ENCODE results near the gene BCL2L1.
A peak's percentile ranks its signal among the peaks of the same experiment; 100 is the strongest.

Gene BCL2L1

DNA sequence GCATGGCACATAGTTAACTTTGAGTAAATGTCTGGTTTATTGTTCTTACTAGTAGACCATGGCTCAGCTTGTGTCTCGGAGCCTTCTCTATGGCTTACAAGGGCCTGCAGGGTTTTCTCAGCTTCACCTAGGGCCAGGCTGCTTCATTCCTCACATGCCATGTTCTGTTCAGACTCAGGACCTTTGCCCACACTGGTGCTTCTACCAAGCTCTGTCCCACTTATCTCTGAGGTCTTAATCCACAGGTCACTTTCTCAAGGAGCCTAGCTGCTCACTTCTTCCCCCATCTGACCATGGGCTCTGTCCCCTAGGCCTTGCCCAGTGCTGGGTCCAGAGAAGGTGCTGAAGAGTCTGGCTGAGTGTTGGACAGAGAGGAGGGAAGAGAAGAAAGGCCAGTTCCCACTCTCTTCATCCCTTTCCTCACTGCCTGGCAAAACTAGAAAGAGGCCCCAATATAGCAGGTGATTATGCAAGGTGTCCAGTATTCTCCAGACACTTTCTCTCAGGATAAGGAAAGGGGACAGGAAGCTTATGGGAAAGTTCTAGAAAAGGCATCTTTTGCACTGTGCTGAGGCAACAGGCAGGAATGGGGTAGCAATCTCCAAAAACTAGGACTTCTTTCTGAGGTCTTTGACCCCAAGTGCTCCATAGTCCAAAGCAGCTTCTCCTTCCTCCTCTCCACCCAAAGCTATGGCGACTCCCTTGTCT lies 45.0 kb downstream of the BCL2L1 start:
- H3K27me3 ChIP-seq (ENCODE audit: insufficient read depth, low read depth, severe bottlenecking), result no peaks in the 10 kb centered on the region
- H3K4me3 ChIP-seq (ENCODE audit: low read depth, low read length), result no peak overlapping the region
- H3K9me3 ChIP-seq (ENCODE audit: severe bottlenecking), result no peaks in the 10 kb centered on the region
- DNase-seq, result no peak
- TF ChIP-seq, protein P1, sequence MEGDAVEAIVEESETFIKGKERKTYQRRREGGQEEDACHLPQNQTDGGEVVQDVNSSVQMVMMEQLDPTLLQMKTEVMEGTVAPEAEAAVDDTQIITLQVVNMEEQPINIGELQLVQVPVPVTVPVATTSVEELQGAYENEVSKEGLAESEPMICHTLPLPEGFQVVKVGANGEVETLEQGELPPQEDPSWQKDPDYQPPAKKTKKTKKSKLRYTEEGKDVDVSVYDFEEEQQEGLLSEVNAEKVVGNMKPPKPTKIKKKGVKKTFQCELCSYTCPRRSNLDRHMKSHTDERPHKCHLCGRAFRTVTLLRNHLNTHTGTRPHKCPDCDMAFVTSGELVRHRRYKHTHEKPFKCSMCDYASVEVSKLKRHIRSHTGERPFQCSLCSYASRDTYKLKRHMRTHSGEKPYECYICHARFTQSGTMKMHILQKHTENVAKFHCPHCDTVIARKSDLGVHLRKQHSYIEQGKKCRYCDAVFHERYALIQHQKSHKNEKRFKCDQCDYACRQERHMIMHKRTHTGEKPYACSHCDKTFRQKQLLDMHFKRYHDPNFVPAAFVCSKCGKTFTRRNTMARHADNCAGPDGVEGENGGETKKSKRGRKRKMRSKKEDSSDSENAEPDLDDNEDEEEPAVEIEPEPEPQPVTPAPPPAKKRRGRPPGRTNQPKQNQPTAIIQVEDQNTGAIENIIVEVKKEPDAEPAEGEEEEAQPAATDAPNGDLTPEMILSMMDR (IDR thresholded peaks at IDR 0.05; ENCODE audit: low read depth, low read length), result no peak
- H3K36me3 ChIP-seq, result peaks cover 90% of the 10 kb centered on the region
- H3K27ac ChIP-seq, result peak overlapping the region; percentile 66

DNA sequence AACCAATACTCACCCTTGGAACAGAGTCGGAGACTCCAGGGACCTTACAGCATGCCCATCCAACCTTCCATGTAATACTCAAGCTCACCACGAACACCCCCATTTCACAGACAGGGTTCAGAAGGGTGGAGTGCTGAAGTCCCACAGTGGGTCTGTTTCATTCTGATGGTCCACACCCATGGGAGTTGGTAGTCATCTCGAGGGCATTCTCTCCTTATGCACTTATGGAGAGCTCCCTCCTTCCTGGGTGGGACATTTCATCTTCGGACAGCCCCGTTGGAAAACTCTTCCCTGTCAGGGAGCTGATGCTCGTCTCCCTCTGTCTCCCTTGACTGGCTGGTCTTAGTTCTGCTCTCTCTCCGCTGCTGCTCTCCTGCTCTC lies 46.1 kb downstream of the BCL2L1 start:
- TF ChIP-seq, protein P1 (IDR thresholded peaks at IDR 0.05; ENCODE audit: low read depth, low read length), result no peak
- Histone ChIP-seq H3K27ac (peak overlapping the region; percentile 66), H3K36me3 (peaks cover 86% of the 10 kb centered on the region), H3K27me3 (ENCODE audit: insufficient read depth, low read depth, severe bottlenecking) (no peaks in the 10 kb centered on the region), H3K4me3 (ENCODE audit: low read depth, low read length) (no peak overlapping the region), H3K9me3 (ENCODE audit: severe bottlenecking) (no peaks in the 10 kb centered on the region)
- DNase-seq, result no peak

DNA sequence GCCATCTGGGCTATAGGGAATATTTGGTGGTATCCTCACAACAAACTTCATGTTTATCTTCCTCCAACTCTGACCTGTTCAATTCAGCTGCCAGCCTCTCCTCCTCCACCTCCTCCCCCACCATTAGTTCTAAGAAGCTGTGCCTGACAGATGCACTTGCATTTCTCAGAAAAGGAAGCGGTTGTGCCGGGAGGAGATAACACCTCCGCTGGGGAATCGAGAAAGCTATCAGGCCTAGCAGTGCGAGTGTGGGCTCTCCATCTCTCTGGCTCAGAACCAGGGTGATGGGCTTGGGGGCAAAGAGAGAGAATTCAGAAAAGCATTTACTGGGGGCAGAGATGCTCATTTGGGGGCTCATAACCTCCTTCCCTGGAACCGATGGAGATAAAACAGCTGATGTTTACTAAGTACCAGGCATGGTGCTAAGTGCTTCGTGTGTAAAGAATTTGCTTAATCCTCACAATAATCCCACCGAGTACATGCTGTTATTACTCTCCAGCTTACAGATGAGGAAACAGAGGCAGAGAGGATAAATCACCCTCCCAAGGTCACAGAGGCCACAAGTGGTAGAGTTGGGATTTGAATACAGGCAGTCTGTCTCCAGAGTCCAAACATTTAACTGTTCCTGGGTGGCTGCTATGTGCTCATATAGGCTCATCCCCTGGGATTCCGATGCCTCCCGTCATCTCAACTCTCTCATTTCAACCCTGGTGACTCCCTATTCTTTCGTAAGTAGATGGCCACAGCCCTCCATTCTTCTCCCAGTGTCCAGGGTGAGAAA lies 46.6 kb downstream of the BCL2L1 start:
- peaks cover 86% of the 10 kb centered on the region for H3K36me3 ChIP-seq
- no peaks in the 10 kb centered on the region for H3K27me3 ChIP-seq (ENCODE audit: insufficient read depth, low read depth, severe bottlenecking)
- H3K9me3 ChIP-seq (ENCODE audit: severe bottlenecking), result no peaks in the 10 kb centered on the region
- peak; percentile 42 for DNase-seq
- TF ChIP-seq, protein P1 (IDR thresholded peaks at IDR 0.05; ENCODE audit: low read depth, low read length), result no peak
- H3K27ac ChIP-seq, result peak overlapping the region; percentile 66
- no peak overlapping the region for H3K4me3 ChIP-seq (ENCODE audit: low read depth, low read length)

DNA sequence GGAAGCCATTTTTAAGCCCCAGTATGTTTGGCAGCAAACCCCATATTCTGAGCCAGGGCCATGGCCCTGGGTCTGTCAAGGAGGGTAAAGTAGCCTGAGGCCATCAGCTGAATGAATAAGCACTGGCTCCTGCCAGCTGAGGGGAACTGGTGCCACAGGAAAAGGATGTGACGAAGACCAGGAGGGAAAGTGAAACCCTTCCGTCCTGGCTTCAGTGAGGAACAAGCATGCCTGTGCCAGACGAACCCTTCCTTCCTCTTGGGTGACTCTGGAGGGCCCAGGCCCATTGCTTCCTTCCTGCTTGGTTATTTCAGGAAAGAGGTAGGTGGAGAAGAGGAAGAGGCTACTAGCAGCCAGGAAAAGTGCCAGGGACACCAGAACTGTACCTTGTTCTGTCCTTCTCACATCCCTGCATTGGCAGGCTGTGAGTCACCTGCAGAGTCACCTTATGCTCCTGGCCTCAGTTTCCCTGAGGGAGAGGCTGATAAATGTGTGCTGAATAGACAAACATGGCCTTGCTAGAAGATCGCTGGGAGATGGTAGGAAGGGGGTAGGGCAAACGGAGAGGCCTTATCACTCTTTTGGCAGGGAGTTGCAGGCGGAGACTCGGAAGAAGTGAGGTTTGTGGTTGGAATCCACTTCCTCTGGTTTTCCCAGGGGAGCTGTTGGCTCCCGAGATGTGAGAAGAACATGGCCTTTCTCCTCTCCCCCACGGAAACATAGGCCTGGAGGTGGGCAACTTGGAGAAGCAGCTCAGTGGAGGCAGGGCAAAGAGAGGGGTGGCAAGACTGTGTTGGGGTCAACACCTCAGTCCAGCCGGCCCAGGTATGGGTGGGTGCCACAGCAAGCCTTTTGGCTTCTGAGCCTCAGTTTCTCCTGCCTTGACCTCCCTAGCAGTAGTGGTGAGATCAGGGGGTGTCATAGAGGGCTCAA lies 47.5 kb downstream of the BCL2L1 start:
- TF ChIP-seq, protein P1 (IDR thresholded peaks at IDR 0.05; ENCODE audit: low read depth, low read length), result no peak
- H3K27ac ChIP-seq, result peak overlapping the region; percentile 66
- no peak overlapping the region for H3K4me3 ChIP-seq (ENCODE audit: low read depth, low read length)
- no peak for DNase-seq
- H3K9me3 ChIP-seq (ENCODE audit: severe bottlenecking), result no peaks in the 10 kb centered on the region
- peaks cover 86% of the 10 kb centered on the region for H3K36me3 ChIP-seq
- no peaks in the 10 kb centered on the region for H3K27me3 ChIP-seq (ENCODE audit: insufficient read depth, low read depth, severe bottlenecking)

DNA sequence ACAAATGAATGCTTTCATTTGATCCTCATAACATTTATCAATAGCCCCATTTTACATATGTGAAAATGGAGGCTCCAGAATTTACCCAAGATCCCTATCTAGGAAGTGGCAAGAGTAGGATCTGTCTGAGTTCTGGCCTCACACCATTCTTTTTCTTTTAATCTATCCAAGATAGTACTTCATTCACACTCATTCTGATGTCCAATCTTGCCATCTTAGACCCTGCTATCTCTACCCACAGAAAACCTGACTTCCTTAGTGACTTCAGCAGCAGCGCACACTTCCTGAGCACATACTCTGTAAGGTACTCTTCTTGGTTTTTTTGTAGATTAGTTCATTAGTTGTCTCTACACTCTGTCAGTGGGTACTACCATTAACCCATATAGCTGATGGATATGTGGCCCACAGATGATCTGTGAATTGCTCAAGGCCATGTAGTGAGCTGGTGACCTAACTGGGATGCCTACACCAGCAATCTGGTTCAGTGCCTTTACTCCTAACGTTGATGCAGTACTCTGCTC lies 48.7 kb downstream of the BCL2L1 start:
- Histone ChIP-seq H3K4me3 (ENCODE audit: low read depth, low read length) (no peak overlapping the region), H3K9me3 (ENCODE audit: severe bottlenecking) (no peaks in the 10 kb centered on the region), H3K27me3 (ENCODE audit: insufficient read depth, low read depth, severe bottlenecking) (no peaks in the 10 kb centered on the region), H3K36me3 (peaks cover 89% of the 10 kb centered on the region), H3K27ac (no peak overlapping the region)
- TF ChIP-seq, protein P1 (IDR thresholded peaks at IDR 0.05; ENCODE audit: low read depth, low read length), result no peak
- DNase-seq, result no peak

Measured in WERI-Rb-1 (cell line).